ENCODE results near the gene TET3.

Gene TET3

GRCh38 chr2:74031221-74031620 lies 46.5 kb downstream of the TET3 start:
- no peak for DNase-seq (ENCODE audit: low spot score)

- DNase-seq (ENCODE audit: low spot score), result no peak
Measured at GRCh38 chr2:74031959-74032287, 47.2 kb downstream of the TET3 start.

GRCh38 chr2:74033375-74033774 lies 48.7 kb downstream of the TET3 start:
- no peak for DNase-seq (ENCODE audit: low spot score)
